COR-L47 (cell line): ENCODE results near the gene ARID1B.
"Not testable (repeated sequence)": the region's sequence is repeated elsewhere in the genome, so short reads cannot be mapped to it uniquely, and the experiment has no call there.

ENCODE experiments used
- DNase-seq: peaks from one replicate; lab custom pipeline; 2025; lab: John Stamatoyannopoulos, UW

Gene ARID1B

DNA sequence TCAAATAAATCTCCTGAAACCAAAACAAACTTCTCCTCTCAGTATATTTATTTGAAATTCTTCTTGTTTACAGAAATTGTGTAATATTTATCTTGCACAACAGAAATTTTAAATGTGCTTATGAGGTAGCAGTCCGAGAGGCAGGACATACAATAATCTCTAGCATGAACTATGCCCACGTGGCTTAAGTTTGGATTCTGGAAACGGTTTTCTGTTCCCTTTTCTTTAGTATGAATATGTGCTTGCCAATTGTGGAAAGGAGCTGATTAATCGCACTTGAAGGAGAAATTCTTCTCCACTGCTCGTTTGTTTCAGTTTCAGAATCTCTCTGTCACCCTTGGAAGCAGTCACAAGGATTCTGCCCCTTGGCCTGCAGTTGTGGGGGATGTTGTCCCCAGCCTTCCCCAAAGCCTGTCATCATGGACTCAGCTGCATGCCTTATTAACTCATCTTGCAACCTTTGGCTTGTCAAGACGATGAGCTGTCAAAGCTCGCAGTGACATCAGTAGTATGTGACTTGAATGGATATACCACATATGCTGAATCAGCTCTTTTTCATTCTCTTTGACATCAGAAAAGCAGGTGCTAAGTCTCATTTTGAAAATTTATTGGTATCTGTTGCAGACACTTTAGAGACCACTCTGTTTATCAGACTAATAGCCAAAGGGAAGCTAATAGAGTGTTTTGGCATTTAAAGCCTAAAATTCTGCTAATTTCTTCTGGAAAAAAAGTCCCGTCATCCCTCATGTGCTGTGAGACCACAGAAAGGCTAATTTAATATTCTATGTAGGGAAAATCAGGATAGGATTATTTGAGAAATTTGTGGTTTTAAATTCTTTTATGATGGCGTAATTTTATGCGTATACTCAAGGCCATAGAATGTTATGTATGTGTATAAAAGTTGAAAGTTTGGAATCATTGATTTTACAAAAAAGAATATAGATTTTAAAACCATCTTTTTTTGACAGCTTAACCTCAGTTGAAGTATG is 186.8 kb downstream of the ARID1B start:
- DNase-seq = no peak

GRCh38 chr6:156967852-156968251 is 190.7 kb downstream of the ARID1B start:
- DNase-seq = no peak

GRCh38 chr6:156969233-156969632 is 192.1 kb downstream of the ARID1B start:
- no peak for DNase-seq

DNA sequence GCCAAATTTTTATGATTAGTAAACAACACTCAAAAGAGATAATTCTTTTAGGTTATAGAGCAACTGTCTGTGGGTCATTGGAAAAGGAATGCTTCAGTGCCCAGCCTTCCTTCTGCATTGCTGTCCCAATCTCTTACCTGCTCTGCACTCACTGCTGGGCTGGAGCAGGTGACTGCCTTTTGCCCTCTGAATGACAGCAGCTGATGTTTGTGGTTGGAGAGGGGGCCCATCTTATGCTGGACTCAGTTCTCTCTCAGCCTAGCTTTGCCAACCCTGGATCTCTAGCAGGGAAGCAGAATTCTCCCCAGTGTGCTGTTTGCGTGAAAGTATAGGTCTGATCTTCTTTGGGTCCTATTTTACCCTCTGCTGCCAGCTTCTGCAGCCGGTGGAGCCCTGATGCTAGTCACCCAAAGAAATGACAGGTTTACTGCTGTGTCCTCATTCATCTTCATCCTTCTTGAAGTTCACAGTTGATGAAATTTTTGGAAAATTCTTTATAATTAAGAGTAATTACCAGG is 193.5 kb downstream of the ARID1B start:
- no peak for DNase-seq

DNA sequence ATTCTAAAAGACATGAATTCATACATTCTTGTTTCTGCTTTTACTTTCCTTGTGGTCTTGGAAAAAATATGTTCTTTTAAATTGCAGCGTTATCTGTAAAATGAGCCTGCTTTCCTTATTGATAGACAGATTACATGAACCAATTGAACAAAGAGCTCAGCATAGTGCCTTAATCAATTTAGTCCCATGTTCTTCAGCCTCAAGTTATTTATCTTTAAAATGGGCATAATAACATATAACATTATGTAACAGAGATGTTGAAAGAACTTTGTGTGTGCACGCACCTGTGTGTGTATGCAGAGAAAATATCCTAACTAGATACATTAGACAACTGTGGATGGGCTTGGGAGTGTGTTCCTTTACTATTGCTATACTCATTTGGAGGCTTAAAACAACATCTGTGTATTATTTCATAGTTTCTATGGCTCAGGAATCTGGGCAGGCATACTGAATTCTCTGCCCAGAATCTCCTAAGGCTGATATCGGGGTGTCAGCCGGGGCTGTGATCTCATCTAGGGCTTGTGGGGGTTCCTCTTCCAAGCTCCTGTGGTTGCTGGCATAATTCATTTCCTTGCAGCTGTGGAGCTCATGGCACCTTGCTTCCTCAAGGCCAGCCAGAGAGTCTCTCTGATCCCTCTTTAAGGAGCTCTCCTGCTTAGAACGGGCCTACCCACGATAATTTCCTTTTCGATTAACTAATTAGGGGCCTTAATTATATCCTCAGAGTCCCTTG is 194.1 kb downstream of the ARID1B start:
- no peak for DNase-seq

DNA sequence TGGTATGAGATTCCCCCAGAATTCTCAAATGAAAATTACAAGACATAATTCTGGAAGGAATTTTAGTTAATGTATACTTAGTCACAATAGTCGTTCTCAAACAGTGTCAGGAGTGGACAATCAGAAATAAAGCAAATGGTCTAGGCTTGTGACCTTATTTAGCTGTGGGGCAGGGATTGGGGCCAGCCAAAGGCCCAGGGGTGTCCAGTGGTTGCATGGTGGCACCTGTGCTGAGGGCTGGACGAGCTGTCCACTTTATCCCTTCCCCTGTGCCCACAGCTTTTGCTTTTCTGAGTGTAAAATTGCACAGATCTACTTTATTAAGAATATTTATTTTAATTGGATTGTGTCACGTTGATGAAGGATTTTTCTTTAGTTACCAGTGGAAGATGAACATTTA is 195.0 kb downstream of the ARID1B start:
- DNase-seq = no peak

GRCh38 chr6:156974830-156975261 is 197.7 kb downstream of the ARID1B start:
- DNase-seq = no peak

- DNase-seq = no peak
Measured at GRCh38 chr6:156975414-156975813, 198.2 kb downstream of the ARID1B start.

DNA sequence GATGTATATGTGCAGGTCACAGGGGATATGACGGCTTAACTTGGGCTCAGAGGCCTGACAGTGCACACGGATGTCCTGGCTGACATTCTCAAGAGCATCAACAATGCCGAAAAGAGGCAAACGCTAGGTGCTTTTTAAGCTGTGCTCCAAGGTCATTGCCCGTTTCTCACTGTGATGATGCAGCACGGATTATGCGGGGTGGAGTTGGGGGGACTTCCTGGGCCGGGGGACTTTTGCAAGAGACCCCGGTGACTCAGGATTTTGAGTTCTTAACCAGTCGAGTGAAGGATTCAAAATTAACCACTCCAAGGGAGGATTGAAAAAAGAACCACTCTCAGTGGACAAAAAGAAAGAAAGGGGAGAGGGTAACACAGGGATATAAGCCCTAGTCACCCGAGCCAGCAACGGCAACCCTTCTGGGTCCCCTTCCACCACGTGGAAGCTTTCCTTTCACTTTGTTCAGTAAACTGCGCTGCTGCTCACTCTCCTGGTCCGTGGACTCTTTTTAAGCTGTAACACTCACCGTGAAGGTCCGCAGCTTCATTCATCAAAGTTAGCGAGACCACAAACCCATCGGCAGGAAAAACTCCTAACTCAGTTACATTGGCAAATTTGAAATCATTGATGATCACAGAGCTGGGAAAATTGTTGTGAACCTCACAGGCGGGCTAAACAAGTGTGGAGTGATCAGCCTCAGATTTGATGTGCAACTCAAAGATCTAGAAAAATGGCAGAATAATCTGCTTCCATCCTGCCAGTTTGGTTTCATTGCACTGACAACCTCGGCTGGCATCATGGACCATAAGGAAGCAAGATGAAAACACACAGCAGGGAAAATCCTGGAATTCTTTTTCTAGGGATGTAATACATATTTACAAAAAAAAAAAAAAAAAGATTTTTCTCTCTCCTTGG is 199.3 kb downstream of the ARID1B start:
- no peak for DNase-seq

GRCh38 chr6:156977527-156978291 is 200.5 kb downstream of the ARID1B start:
- DNase-seq = no peak

- DNase-seq = no peak
Measured at GRCh38 chr6:156978948-156979347, 201.8 kb downstream of the ARID1B start.

DNA sequence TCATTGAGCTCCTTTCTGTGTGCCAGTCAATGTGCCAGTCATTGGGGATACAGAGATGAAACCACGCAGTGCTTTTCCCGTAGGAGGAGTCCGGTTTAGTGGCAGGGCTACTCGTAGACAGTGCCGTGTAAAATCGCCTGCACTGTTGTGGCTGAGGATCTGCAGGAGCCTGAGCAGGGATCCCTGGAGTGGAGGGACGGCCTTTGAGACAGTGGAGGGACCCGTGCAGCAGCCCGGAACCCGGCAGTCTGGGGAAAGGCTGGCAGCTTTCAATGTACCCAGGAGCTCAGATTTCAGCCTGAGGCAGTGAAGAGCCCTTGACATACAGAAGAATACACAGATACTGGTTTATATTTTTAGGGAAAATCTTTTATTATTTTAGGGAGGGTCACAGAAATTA is 203.3 kb downstream of the ARID1B start:
- no peak for DNase-seq

DNA sequence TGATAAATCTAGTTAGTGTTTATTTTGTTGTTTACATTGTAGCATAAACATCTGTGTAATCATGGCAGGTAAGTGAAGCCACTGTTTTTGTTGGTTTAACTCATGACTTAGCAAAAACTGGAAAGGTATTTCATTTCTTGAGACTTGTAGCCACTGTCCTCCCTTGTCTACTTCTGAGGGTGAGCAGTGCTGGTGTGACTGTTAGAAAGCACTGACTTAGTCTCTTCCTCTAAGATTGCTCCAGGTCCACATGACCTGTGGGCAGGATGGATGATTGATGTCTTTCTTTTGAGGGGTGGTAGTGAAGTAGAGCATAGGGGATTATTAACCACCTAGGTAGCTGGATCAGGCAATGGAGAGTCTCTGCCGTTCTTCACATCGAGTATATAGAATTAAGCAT is 203.8 kb downstream of the ARID1B start:
- no peak for DNase-seq

DNA sequence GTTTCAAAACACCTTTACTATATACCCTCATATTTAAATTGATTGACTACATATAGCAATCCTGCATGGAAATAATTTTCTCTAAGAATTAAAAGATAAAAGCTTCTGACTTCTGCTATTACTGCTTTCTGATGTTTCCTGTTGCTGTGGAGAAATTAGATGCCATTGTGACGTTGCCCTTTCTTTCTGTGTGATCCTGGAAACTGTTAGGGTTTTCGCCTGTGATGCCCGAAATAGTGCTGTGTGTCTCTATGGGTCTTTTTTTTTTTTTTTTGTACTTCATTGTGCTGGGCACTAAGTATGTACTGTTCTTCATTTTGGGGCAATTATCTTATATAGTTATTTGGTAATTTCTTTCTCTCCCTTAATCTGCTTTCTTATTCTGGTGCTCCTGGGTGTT is 205.0 kb downstream of the ARID1B start:
- no peak for DNase-seq

DNA sequence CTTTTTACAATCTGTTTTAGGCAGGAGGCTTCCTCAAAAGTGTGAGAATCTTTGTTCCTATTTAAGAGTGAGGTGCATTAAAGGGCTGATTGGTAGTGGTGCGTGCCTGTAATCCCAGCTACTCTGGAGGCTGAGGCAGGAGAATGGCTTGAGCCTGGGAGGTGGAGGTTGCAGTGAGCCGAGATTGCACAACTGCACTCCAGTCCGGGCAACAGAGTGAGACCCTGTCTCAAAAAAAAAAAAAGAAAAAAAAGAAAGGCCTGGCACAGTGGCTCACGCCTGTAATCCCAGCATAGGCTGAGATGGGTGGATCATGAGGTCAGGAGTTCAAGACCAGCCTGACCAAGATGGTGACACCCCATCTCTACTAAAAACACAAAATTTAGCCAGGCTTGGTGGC is 205.7 kb downstream of the ARID1B start:
- DNase-seq = not testable (repeated sequence)

GRCh38 chr6:156984178-156984738 is 207.1 kb downstream of the ARID1B start:
- no peak for DNase-seq

DNA sequence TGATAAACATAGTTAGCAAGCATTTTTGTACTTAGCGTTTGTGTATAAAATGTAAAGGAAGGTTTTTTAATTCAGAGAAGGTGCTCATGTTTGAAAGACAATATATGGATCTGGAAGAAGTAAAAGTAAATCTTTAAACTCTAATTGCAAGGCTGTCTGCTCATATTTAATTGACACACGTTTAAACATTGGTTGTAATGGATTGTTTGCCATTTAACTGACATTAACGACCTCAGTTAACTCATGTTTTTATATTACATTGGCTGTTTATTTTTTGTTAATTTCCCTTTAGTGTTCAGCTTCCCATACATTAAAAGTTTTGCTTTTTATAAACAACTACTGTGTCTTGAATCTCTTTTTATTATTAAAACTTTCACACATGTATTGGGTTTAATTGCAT is 208.1 kb downstream of the ARID1B start:
- DNase-seq = no peak

GRCh38 chr6:156988276-156989158 is 211.3 kb downstream of the ARID1B start:
- DNase-seq = no peak

GRCh38 chr6:156989159-156989806 is 212.1 kb downstream of the ARID1B start:
- no peak for DNase-seq
